H9 (cell line): Measurements from ENCODE around the gene ADRM1. TPM values are rescaled to one million over a fixed set of nuclear protein-coding genes. Genes with fewer than 3 reads are reported as not detected.

Experiments
- DNase-seq: peaks from one replicate; pipeline ENCODE4 v3.0.0-alpha.2; 2017
- H2AFZ ChIP-seq: one replicate; pipeline ENCODE4 v1.6.1; 2013; ENCODE audit warnings: mild to moderate bottlenecking, low read length, control low read depth, moderate library complexity
- H2AK5ac ChIP-seq: 2 replicates; pipeline ENCODE4 v1.6.1; 2013; ENCODE audit warnings: low read length, control low read depth, mixed read lengths; ENCODE audit not compliant: insufficient read length
- H2BK120ac ChIP-seq: one replicate; pipeline ENCODE4 v1.6.1; 2013; ENCODE audit warnings: low read depth, mild to moderate bottlenecking, low read length, control low read depth, inconsistent platforms; ENCODE audit not compliant: poor library complexity, severe bottlenecking
- H2BK12ac ChIP-seq: 2 replicates; pipeline ENCODE4 v1.6.1; 2013; ENCODE audit warnings: low read length, control low read depth, mixed read lengths, low read depth; ENCODE audit not compliant: insufficient read length
- H2BK15ac ChIP-seq: 2 replicates; pipeline ENCODE4 v1.6.1; 2013; ENCODE audit warnings: low read depth, low read length, control low read depth
- H2BK20ac ChIP-seq: one replicate; pipeline ENCODE4 v1.6.1; 2013; ENCODE audit warnings: low read depth, mild to moderate bottlenecking, low read length, control low read depth, inconsistent platforms; ENCODE audit not compliant: poor library complexity, severe bottlenecking
- H2BK5ac ChIP-seq: 2 replicates; pipeline ENCODE4 v1.6.1; 2013; ENCODE audit warnings: low read length, control low read depth, mixed read lengths; ENCODE audit not compliant: insufficient read length
- H3K14ac ChIP-seq: 2 replicates; pipeline ENCODE4 v1.6.1; 2013; ENCODE audit warnings: low read length, control low read depth; ENCODE audit not compliant: insufficient read depth
- H3K18ac ChIP-seq: 2 replicates; pipeline ENCODE4 v1.6.1; 2013; ENCODE audit warnings: low read depth, mild to moderate bottlenecking, mixed read lengths, low read length, control low read depth; ENCODE audit not compliant: insufficient read length
- H3K23ac ChIP-seq: 2 replicates; pipeline ENCODE4 v1.6.1; 2013; ENCODE audit warnings: low read length, control low read depth, mixed read lengths, low read depth; ENCODE audit not compliant: insufficient read length
- H3K23me2 ChIP-seq: 2 replicates; pipeline ENCODE4 v1.6.1; 2013; ENCODE audit warnings: low read depth, mild to moderate bottlenecking, mixed read lengths, low read length, control low read depth; ENCODE audit not compliant: insufficient read length, poor library complexity, severe bottlenecking
- H3K27ac ChIP-seq: 2 replicates; pipeline ENCODE4 v1.5.1; 2013; ENCODE audit warnings: low read length, control low read depth, mixed read lengths, low read depth; ENCODE audit not compliant: insufficient read length
- H3K27me3 ChIP-seq: 2 replicates; pipeline ENCODE4 v1.6.1; 2013; ENCODE audit warnings: low read length, control low read depth, inconsistent platforms; ENCODE audit not compliant: insufficient read depth
- H3K4ac ChIP-seq: 2 replicates; pipeline ENCODE4 v1.6.1; 2013; ENCODE audit warnings: low read depth, mild to moderate bottlenecking, control low read depth, inconsistent platforms, low read length, moderate library complexity
- H3K4me1 ChIP-seq: 2 replicates; pipeline ENCODE4 v1.6.1; 2013; ENCODE audit warnings: low read length, control low read depth, inconsistent platforms; ENCODE audit not compliant: insufficient read depth
- H3K4me2 ChIP-seq: 2 replicates; pipeline ENCODE4 v1.6.1; 2013; ENCODE audit warnings: low read length, control low read depth, mixed read lengths; ENCODE audit not compliant: insufficient read length, insufficient read depth
- H3K56ac ChIP-seq: 2 replicates; pipeline ENCODE4 v1.6.1; 2013; ENCODE audit warnings: low read depth, mild to moderate bottlenecking, mixed read lengths, low read length, control low read depth; ENCODE audit not compliant: insufficient read length
- H3K79me1 ChIP-seq: 2 replicates; pipeline ENCODE4 v1.6.1; 2013; ENCODE audit warnings: low read depth, mild to moderate bottlenecking, moderate library complexity, low read length, control low read depth, inconsistent platforms; ENCODE audit not compliant: insufficient read depth, poor library complexity, severe bottlenecking
- H3K79me2 ChIP-seq: 2 replicates; pipeline ENCODE4 v1.6.1; 2013; ENCODE audit warnings: low read length, control low read depth, inconsistent platforms; ENCODE audit not compliant: insufficient read depth
- H3K9ac ChIP-seq: 2 replicates; pipeline ENCODE4 v1.6.1; 2013; ENCODE audit warnings: low read length, control low read depth, mixed read lengths; ENCODE audit not compliant: insufficient read length; ENCODE audit errors: extremely low read depth
- H3K9me3 ChIP-seq: one replicate; pipeline ENCODE4 v1.6.1; 2013; ENCODE audit warnings: low read depth, low read length, inconsistent platforms; ENCODE audit not compliant: control insufficient read depth
- H3T11ph ChIP-seq: one replicate; pipeline ENCODE4 v1.6.1; 2013; ENCODE audit warnings: mild to moderate bottlenecking, low read length, control low read depth, inconsistent platforms
- H4K20me1 ChIP-seq: one replicate; pipeline ENCODE4 v1.6.1; 2013; ENCODE audit not compliant: control insufficient read depth, insufficient read length, insufficient read depth
- H4K5ac ChIP-seq: 2 replicates; pipeline ENCODE4 v1.6.1; 2013; ENCODE audit warnings: low read depth, mild to moderate bottlenecking, mixed read lengths, low read length, control low read depth; ENCODE audit not compliant: insufficient read length
- H4K8ac ChIP-seq: replicated peaks from 2 replicates; pipeline ENCODE4 v1.6.1; 2013; ENCODE audit warnings: low read length, control low read depth, mixed read lengths, low read depth; ENCODE audit not compliant: insufficient read length
- H4K91ac ChIP-seq: 2 replicates; pipeline ENCODE4 v1.6.1; 2013; ENCODE audit warnings: low read depth, mild to moderate bottlenecking, moderate library complexity, mixed read lengths, low read length, control low read depth; ENCODE audit not compliant: insufficient read length
- H3K27ac Mint-ChIP-seq, 3 experiments: 2 replicates in 2 of 3; 3 replicates in 1 of 3; pipeline ENCODE4 v1.8.0; 2020 to 2021; ENCODE audit warnings: mixed read lengths in 3 of 3, mild to moderate bottlenecking in 1 of 3, moderate library complexity in 1 of 3
- H3K27me3 Mint-ChIP-seq: 2 replicates; pipeline ENCODE4 v1.8.0; 2021; ENCODE audit warnings: low read depth, mild to moderate bottlenecking, moderate library complexity, mixed read lengths
- H3K36me3 Mint-ChIP-seq, 3 experiments: 2 replicates in 2 of 3; 3 replicates in 1 of 3; pipeline ENCODE4 v1.8.0; 2020 to 2021; ENCODE audit warnings: low read depth in 3 of 3, mixed read lengths in 3 of 3; ENCODE audit not compliant: insufficient read depth in 1 of 3
- H3K4me1 Mint-ChIP-seq, 2 experiments: 2 replicates each; pipeline ENCODE4 v1.8.0; 2020; ENCODE audit warnings: mixed read lengths in 2 of 2
- H3K4me3 Mint-ChIP-seq, 2 experiments: 2 replicates in 1 of 2; 3 replicates in 1 of 2; pipeline ENCODE4 v1.8.0; 2020 to 2021; ENCODE audit warnings: mild to moderate bottlenecking in 2 of 2, mixed read lengths in 2 of 2, moderate library complexity in 1 of 2
- H3K9me3 Mint-ChIP-seq, 2 experiments: 2 replicates in 1 of 2; 3 replicates in 1 of 2; pipeline ENCODE4 v1.8.0; 2020; ENCODE audit warnings: mild to moderate bottlenecking in 2 of 2, mixed read lengths in 2 of 2, moderate library complexity in 1 of 2
- CTCF ChIP-seq: fragments of 200-600 bp; sonication (generic); conservative IDR thresholded peaks from 3 replicates; pipeline ENCODE4 v1.8.0; 2021; ENCODE audit warnings: antibody characterized with exemption, mild to moderate bottlenecking
- WGBS: extraction: QIAGEN DNeasy Blood & Tissue Kit; methylation state at CpG from one replicate; pipeline ENCODE4 v1.1.7; 2013; ENCODE audit warnings: missing lambda C conversion rate, low lambda C conversion rate, mixed read lengths; ENCODE audit not compliant: insufficient read length; ENCODE audit errors: extremely low coverage; 5-methylcytosine and 5-hydroxymethylcytosine counted together
- total RNA-seq: library from RNA; stranded (reverse); gene quantifications from 2 replicates; pipeline ENCODE4 v1.2.1, GENCODE V29; 2021

The ADRM1 gene
- total RNA-seq, 1 experiment from 2014 or later = 153 TPM

GRCh38 chr20:62312662-62312977, 9.8 kb downstream of the ADRM1 start:
- no peaks in the 10 kb centered on the region for H3K9me3 ChIP-seq
- no peak overlapping the region for H2AK5ac ChIP-seq
- no peak overlapping the region for H3K18ac ChIP-seq
- DNase-seq = no peak
- H2BK12ac ChIP-seq = no peak overlapping the region
- H3K23ac ChIP-seq = no peak overlapping the region
- Mint-ChIP-seq H3K27ac (no peak overlapping the region; a peak in 1 of 7 replicates), H3K9me3 (peaks cover 0 to 4% of the 10 kb centered on the region in 2 experiments; a peak in 2 of 5 replicates), H3K36me3 (peaks cover 19 to 64% (median 62%) of the 10 kb centered on the region in 3 experiments), H3K27me3 (no peaks in the 10 kb centered on the region), H3K4me3 (no peak overlapping the region), H3K4me1 (no peaks in the 10 kb centered on the region)
- H3K27ac ChIP-seq = no peak overlapping the region
- no peaks in the 10 kb centered on the region for H3K79me1 ChIP-seq
- no peak overlapping the region for H3K14ac ChIP-seq
- H3K4me2 ChIP-seq = no peak overlapping the region
- no peaks in the 10 kb centered on the region for H3K23me2 ChIP-seq
- H3K4me1 ChIP-seq = no peaks in the 10 kb centered on the region
- H3K56ac ChIP-seq = no peak overlapping the region
- no peaks in the 10 kb centered on the region for H4K20me1 ChIP-seq
- H4K8ac ChIP-seq = no peak overlapping the region
- H2BK120ac ChIP-seq = no peak overlapping the region
- TF ChIP-seq CTCF = no peak
- no peak overlapping the region for H4K5ac ChIP-seq
- no peak overlapping the region for H4K91ac ChIP-seq
- H3K27me3 ChIP-seq = no peaks in the 10 kb centered on the region
- no peak overlapping the region for H3K9ac ChIP-seq
- H2BK5ac ChIP-seq = no peak overlapping the region
- no peak overlapping the region for H2AFZ ChIP-seq
- no peak overlapping the region for H3K4ac ChIP-seq
- no peaks in the 10 kb centered on the region for H3K79me2 ChIP-seq
- H2BK15ac ChIP-seq = no peak overlapping the region
- no peak overlapping the region for H3T11ph ChIP-seq
- no CpG with 5 or more reads among the region's 16 CpGs for WGBS
- no peak overlapping the region for H2BK20ac ChIP-seq
